Measurements from ENCODE around the gene CAMK1D. TPM values are rescaled to one million over a fixed set of nuclear protein-coding genes. Genes with fewer than 3 reads are reported as not detected.
A peak's percentile ranks its signal among the peaks of the same experiment; 100 is the strongest.

CAMK1D gene
- polyA plus RNA-seq, 1 experiment: 8.2 TPM

DNA sequence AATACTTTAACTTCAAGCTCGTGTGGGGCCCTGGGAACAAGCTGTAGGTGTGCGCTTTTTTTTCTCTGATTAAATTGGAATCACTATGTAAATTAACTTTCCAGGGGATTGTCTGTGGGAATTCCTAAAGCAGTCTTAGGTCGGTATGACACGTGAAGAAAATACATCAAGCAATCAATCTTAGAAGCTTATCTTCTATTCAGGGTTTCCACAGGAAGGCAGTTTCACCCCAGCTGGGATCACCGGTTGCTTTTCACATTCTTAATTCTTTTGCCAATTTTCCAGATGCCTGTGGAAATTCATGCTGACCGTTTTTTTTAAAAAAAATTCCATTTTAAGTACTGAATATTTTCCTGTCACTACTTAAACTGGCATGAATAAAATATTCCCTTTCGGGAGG lies 41.9 kb downstream of the CAMK1D start:
- H3K27ac ChIP-seq (ENCODE audit: low read depth, low read length): no peak overlapping the region
- TF ChIP-seq, protein P1, sequence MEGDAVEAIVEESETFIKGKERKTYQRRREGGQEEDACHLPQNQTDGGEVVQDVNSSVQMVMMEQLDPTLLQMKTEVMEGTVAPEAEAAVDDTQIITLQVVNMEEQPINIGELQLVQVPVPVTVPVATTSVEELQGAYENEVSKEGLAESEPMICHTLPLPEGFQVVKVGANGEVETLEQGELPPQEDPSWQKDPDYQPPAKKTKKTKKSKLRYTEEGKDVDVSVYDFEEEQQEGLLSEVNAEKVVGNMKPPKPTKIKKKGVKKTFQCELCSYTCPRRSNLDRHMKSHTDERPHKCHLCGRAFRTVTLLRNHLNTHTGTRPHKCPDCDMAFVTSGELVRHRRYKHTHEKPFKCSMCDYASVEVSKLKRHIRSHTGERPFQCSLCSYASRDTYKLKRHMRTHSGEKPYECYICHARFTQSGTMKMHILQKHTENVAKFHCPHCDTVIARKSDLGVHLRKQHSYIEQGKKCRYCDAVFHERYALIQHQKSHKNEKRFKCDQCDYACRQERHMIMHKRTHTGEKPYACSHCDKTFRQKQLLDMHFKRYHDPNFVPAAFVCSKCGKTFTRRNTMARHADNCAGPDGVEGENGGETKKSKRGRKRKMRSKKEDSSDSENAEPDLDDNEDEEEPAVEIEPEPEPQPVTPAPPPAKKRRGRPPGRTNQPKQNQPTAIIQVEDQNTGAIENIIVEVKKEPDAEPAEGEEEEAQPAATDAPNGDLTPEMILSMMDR (IDR thresholded peaks at IDR 0.05; ENCODE audit: low read depth, low read length): no peak

GRCh38 chr10:12393831-12394230 lies 44.5 kb downstream of the CAMK1D start:
- CTCF ChIA-PET: no interaction called here
- no peaks in the 10 kb centered on the region for H3K27me3 ChIP-seq (ENCODE audit: control insufficient read depth, insufficient read depth, low read length)
- TF ChIP-seq, protein P1 (IDR thresholded peaks at IDR 0.05; ENCODE audit: low read depth, low read length): no peak

More for the DNA sequence above, 41.9 kb downstream of the CAMK1D start:
- POLR2A ChIA-PET: no interaction called here
- CTCF ChIA-PET: interaction anchor here (1.0 to 1.5 kb wide), 2 partner anchors 320 to 713 kb away, joined by 4 read pairs; no protein-coding TSS in a partner anchor
- no peak overlapping the region for H3K4me3 ChIP-seq (ENCODE audit: low read depth, low read length)
- no peak for DNase-seq (ENCODE audit: low read depth, low spot score)
- H3K9me3 ChIP-seq (ENCODE audit: control insufficient read depth, insufficient read depth, low read length): no peaks in the 10 kb centered on the region; the same call in 1 of the 2 replicates
- no peaks in the 10 kb centered on the region for H3K27me3 ChIP-seq (ENCODE audit: control insufficient read depth, insufficient read depth, low read length)

GRCh38 chr10:12394241-12395033 lies 45.1 kb downstream of the CAMK1D start:
- H3K4me3 ChIP-seq (ENCODE audit: low read depth, low read length): no peak overlapping the region
- ChIA-PET CTCF (interaction anchor here (0.9 kb wide), 1 partner anchor 317 kb away, joined by 4 read pairs; no protein-coding TSS in a partner anchor), POLR2A (no interaction called here)
- no peaks in the 10 kb centered on the region for H3K27me3 ChIP-seq (ENCODE audit: control insufficient read depth, insufficient read depth, low read length)
- TF ChIP-seq, protein P1 (IDR thresholded peaks at IDR 0.05; ENCODE audit: low read depth, low read length): no peak
- H3K27ac ChIP-seq (ENCODE audit: low read depth, low read length): no peak overlapping the region
- DNase-seq (ENCODE audit: low read depth, low spot score): no peak
- no peaks in the 10 kb centered on the region; the same call in 1 of the 2 replicates for H3K9me3 ChIP-seq (ENCODE audit: control insufficient read depth, insufficient read depth, low read length)

More at GRCh38 chr10:12393831-12394230, 44.5 kb downstream of the CAMK1D start:
- POLR2A ChIA-PET: no interaction called here
- DNase-seq (ENCODE audit: low read depth, low spot score): no peak
- no peak overlapping the region for H3K4me3 ChIP-seq (ENCODE audit: low read depth, low read length)
- H3K9me3 ChIP-seq (ENCODE audit: control insufficient read depth, insufficient read depth, low read length): no peaks in the 10 kb centered on the region; the same call in 1 of the 2 replicates
- H3K27ac ChIP-seq (ENCODE audit: low read depth, low read length): no peak overlapping the region

DNA sequence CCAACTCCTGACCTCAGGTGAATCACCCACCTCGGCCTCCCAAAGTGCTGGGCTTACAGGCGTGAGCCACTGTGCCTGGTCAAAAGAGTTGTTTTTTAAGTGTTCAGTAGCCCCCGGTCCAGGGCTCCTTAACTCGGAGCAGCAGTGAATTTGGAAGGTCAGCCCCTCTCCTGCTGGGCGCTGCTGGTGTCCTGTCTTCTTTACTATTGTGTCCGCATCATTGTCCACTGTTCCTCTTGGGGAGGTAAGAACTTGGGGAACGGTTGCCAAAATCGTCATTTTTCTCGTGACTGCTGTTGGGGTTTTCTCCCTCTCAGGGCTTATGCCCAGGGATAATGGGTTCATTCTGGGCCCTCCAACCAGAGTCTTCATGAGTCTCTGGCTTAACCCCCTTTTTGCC lies 46.7 kb downstream of the CAMK1D start:
- POLR2A ChIA-PET: no interaction called here
- Histone ChIP-seq H3K9me3 (ENCODE audit: control insufficient read depth, insufficient read depth, low read length) (no peaks in the 10 kb centered on the region; the same call in 1 of the 2 replicates), H3K4me3 (ENCODE audit: low read depth, low read length) (no peak overlapping the region), H3K27ac (ENCODE audit: low read depth, low read length) (no peak overlapping the region), H3K27me3 (ENCODE audit: control insufficient read depth, insufficient read depth, low read length) (no peaks in the 10 kb centered on the region)
- DNase-seq (ENCODE audit: low read depth, low spot score): no peak
- TF ChIP-seq, protein P1 (IDR thresholded peaks at IDR 0.05; ENCODE audit: low read depth, low read length): no peak
- CTCF ChIA-PET: interaction anchor here (1.2 kb wide), 1 partner anchor 315 kb away, joined by 3 read pairs; no protein-coding TSS in a partner anchor

GRCh38 chr10:12396567-12396966 lies 47.2 kb downstream of the CAMK1D start:
- CTCF ChIA-PET: interaction anchor here (1.2 kb wide), 1 partner anchor 314 kb away, joined by 3 read pairs; no protein-coding TSS in a partner anchor
- Histone ChIP-seq H3K9me3 (ENCODE audit: control insufficient read depth, insufficient read depth, low read length) (no peaks in the 10 kb centered on the region; the same call in 1 of the 2 replicates), H3K27me3 (ENCODE audit: control insufficient read depth, insufficient read depth, low read length) (no peaks in the 10 kb centered on the region), H3K27ac (ENCODE audit: low read depth, low read length) (peak overlapping the region; percentile 39), H3K4me3 (ENCODE audit: low read depth, low read length) (no peak overlapping the region)
- POLR2A ChIA-PET: no interaction called here
- DNase-seq (ENCODE audit: low read depth, low spot score): no peak
- TF ChIP-seq, protein P1 (IDR thresholded peaks at IDR 0.05; ENCODE audit: low read depth, low read length): no peak

Measured in AG04450 (cell line).